Posterior vena cava (tissue), 2 donors: ENCODE results near the gene LRRC3. TPM values are rescaled to one million over a fixed set of nuclear protein-coding genes. Genes with fewer than 3 reads are reported as not detected.
A peak's percentile ranks its signal among the peaks of the same experiment; 100 is the strongest.

Experiments used
- DNase-seq: peaks from one replicate; pipeline ENCODE4 v3.0.0-alpha.2; 2020; ENCODE audit warnings: low spot score
- intact Hi-C, 2 donors: fragments of 100-400 bp; cut with DNase I; formaldehyde crosslinking; loops; one replicate each; pipeline versions ENCODE4 v1.14.1 to v1.14.2; 2022 to 2023
- total RNA-seq, 2 donors: library from RNA; stranded (reverse); fragmentation: NEBNext Ultra II Directional; extraction: Animal tissue kit (Norgen Biotek cat#: 25700); gene quantifications; one replicate each; pipeline ENCODE4 v1.2.1, GENCODE V29; 2021
- donor health status: DM: yes; HTN: yes; CAD: no.
- donor health status: DM: yes; HTN: yes; CAD: no.

The LRRC3 gene
- total RNA-seq, 2 donors from 2014 or later = 1.5 to 1.8 TPM

- DNase-seq = peak; percentile 44
- intact Hi-C loops = no loop called here
These were observed 11.9 kb downstream of the LRRC3 start for GRCh38 chr21:44466996-44467858.

- intact Hi-C loops = no loop called here
- peak; percentile 57 for DNase-seq
These were observed 12.5 kb downstream of the LRRC3 start for GRCh38 chr21:44467859-44468195.

- no peak for DNase-seq
- intact Hi-C loops = no loop called here
These were observed 16.0 kb downstream of the LRRC3 start for GRCh38 chr21:44471341-44471740.

GRCh38 chr21:44471996-44472395, 16.7 kb downstream of the LRRC3 start:
- intact Hi-C loops = no loop called here

GRCh38 chr21:44473915-44474555, 18.7 kb downstream of the LRRC3 start:
- intact Hi-C loops = no loop called here
- DNase-seq = peak; percentile 32

More at GRCh38 chr21:44471996-44472395, 16.7 kb downstream of the LRRC3 start:
- no peak for DNase-seq

- DNase-seq = peak; percentile 46
- intact Hi-C loops = no loop called here
These were observed 20.0 kb downstream of the LRRC3 start for GRCh38 chr21:44475266-44475845.

GRCh38 chr21:44477131-44477530, 21.8 kb downstream of the LRRC3 start:
- peak; percentile 30 for DNase-seq
- intact Hi-C loops = no loop called here

- intact Hi-C loops = no loop called here
- DNase-seq = peak; percentile 63
These were observed 22.4 kb downstream of the LRRC3 start for GRCh38 chr21:44477712-44478111.

GRCh38 chr21:44478124-44478800, 23.0 kb downstream of the LRRC3 start:
- no peak for DNase-seq
- intact Hi-C loops = no loop called here

- intact Hi-C loops = loop anchor here in 1 of 2 donors (1.0 kb wide), 1 partner anchor 26 kb away; no protein-coding TSS in a partner anchor
- peak; percentile 52 for DNase-seq
These were observed 23.5 kb downstream of the LRRC3 start for GRCh38 chr21:44478801-44479167.

- DNase-seq = peak; percentile 79
- intact Hi-C loops = loop anchor here in 1 of 2 donors (1.0 kb wide), 1 partner anchor 25 kb away; no protein-coding TSS in a partner anchor
These were observed 24.4 kb downstream of the LRRC3 start for GRCh38 chr21:44479556-44480199.

- intact Hi-C loops = no loop called here
These were observed 25.1 kb downstream of the LRRC3 start for GRCh38 chr21:44480200-44481053.

GRCh38 chr21:44482581-44483287, 27.4 kb downstream of the LRRC3 start:
- intact Hi-C loops = no loop called here
- DNase-seq = no peak

More at GRCh38 chr21:44480200-44481053, 25.1 kb downstream of the LRRC3 start:
- DNase-seq = peak; percentile 73

GRCh38 chr21:44483288-44484237, 28.3 kb downstream of the LRRC3 start:
- DNase-seq = no peak
- intact Hi-C loops = no loop called here

- intact Hi-C loops = no loop called here
- no peak for DNase-seq
These were observed 29.4 kb downstream of the LRRC3 start for GRCh38 chr21:44484498-44485253.

GRCh38 chr21:44485254-44485793, 30.0 kb downstream of the LRRC3 start:
- intact Hi-C loops = no loop called here

More at GRCh38 chr21:44485254-44485793, 30.0 kb downstream of the LRRC3 start:
- no peak for DNase-seq
